GM15510 (cell line): ENCODE results near the gene KNDC1.

Source experiments
- POLR2A ChIP-seq: IDR thresholded peaks from 3 replicates; pipeline ENCODE4 v1.6.1; 2011; ENCODE audit warnings: borderline replicate concordance; ENCODE audit not compliant: insufficient read length; ENCODE audit errors: extremely low read depth

KNDC1 gene

DNA sequence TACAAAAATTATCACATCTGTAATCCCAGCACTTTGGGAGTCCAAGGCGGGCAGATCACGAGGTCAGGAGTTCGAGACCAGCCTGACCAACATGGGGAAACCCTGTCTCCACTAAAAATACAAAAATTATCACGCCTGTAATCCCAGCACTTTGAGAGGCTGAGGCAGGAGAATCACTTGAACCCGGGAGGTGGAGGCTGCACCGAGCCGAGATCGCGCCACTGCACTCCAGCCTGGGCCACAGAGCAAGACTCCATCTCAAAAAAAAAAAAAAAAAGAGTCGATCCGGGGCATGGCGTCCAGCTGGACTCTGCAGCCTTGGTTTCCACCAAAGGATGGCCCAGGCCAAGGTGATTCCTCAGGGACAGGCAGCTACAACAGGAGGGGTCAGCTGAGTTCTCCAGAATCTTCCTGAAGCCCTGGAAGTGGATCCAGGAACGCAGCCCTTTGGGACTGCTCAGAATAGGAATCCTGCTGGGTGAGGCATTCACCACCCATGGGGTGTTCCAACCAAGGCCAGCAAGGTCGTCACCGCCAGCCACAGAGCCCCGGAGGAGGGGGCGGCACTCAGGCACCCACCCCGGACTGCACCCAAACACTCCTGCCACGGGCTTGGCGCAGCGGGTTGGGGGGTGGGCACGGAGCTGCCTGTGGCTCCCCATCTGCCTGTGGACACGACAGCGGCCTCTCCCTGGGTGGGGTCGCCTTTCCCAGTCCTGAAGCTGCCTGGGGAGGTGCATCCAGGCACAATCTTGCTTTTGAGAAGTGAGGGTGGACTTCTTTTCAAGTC is 58.0 kb downstream of the KNDC1 start:
- no peak for TF ChIP-seq POLR2A

DNA sequence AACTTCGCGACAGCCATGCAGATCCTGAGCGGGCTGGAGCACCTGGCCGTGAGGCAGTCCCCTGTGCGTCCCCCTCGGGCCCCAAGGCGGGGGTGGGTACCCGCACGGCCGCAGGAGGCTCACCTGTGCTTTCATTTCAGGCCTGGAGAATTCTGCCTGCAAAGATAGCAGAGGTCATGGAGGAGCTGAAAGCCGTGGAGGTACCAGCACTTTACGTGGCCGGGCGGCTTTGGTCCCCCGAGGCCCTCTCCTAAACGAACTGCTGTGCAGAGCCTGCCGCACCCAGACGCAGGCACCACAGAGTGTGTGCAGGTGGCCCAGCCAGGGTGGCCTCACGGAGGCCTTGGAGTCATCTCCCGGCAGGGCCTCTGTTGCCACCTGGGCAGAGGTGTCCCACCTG is 58.9 kb downstream of the KNDC1 start:
- TF ChIP-seq POLR2A, result no peak

DNA sequence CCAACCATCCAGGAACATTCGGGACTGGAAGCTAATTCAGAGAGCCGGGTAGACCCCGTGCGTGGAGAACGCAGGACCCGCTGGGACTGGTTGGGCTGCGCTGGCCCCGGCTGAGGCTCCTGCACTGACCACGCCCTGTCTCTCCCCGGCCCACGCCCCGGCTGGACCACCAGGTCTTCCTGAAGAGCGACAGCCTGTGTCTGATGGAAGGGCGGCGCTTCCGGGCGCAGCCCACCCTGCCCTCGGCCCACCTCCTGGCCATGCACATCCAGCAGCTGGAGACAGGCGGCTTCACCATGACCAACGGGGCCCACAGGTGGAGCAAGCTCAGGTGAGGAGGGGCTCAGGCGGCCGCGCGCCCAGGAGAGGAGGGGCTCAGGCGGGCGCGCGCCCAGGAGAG is 59.8 kb downstream of the KNDC1 start:
- TF ChIP-seq POLR2A, result no peak

DNA sequence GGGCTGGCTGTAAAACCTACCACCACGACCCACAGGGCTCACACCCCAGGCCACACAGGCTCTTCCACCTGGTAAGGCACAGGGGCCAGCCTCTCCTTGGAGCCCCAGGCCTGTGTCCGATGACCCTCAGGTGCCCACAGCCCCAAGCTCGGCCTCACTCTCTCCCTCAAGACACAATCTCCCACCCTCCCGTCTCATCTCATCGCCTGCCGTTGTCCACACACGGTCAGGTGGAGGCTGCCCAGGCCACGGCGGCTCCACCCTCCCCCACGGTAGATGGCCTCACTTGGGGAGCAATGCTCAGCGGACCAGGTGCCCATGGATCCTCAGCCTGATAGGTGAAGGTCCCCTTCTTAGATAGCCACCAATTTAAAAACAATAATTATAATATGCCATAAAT is 61.3 kb downstream of the KNDC1 start:
- no peak for TF ChIP-seq POLR2A

DNA sequence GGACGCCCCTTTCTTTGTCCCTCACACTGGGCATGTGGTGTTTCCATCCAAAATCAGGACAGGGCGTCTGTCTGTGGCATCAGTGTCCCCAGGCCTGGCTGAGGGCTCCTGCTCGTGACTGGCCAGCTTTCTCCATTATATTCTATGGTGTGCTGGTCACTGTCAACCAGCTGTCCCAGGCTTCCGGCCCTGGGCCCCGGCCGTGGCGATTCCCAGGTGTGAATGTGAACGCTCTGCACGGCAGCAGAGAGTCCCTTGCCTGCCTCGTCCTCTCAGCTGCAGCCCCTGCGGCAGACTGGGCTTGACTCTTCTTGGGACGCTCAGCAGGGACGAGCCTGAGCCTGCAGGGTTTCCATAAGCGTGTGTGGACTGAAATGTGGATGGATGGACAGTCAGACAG is 64.1 kb downstream of the KNDC1 start:
- TF ChIP-seq POLR2A, result no peak

DNA sequence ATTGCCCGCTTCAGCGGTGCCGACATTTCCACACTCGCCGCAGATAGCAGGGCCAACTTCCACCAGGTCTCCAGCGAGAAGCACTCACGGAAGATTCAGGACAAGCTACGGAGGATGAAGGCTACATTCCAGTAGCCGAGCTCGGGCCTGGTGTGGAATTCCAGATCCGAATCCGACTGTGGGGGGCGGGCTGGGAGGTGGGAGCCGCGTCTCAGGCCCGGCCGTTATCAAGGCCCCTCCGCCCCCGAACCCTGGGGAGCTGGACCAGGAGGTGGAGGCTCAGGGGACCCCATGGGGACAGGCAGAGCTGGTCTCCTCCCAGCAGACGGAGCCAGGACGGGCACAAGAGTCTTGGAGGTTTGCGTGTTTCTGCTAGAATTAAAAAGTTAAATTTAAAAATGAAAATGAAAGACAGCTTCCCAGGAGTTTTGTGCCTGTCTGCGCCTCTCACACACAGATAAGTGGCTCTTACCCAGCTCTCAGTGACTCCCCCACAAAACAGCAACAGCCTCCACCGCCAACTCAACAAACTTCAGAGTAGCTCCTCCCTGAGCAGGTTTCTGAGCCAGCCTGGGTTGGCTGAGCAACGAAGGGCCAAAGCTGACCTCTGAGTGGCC is 64.8 kb downstream of the KNDC1 start:
- TF ChIP-seq POLR2A, result no peak

DNA sequence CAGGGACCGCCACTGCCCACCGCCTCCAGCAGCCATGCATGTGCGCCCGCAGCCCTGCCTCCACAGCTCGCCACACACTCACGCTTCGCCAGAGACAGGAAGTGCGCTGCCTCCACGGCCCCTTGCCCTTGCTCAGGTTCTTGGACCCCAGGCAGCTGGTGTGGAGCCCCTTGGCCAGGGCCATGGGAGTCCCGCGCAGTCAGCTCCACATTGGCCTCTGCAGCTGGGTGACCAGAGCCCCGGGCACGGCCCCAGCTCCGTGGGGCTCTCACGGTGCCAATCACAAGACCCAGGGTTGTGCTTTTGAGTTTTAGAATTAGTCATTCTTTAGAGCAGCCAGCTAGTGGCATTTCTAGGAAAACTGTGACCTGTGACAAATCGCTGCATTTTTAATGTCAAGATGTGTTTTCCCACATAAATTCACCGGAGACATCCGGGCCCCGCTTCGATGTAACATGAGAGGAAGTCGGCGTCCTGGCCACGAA is 65.7 kb downstream of the KNDC1 start:
- TF ChIP-seq POLR2A, result no peak

DNA sequence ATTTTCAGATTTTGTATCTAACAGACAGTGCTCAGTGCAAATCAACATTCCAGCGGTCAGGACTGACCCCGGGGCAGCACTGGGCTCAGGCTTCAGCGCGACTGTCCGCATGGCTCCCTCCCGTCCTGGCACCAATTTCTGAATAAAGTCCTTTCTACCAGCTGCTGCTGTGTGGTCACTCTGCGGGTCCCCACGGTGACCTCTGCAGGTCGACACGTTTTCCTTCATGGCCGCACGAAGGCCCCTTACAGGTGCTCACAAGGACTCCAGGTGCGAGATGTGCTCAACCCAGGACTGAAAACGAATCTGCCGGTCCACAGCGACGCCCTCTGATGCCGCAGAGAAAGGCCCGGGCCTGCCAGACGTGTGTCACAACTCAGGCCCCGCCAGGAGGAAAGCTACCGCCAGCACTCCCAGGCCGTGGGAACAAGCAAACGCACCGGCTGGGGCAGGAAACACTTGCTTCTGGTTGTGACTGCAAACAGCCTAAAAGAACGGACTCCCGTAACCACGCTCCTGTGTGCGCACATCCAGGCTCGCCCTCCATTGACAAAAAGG is 66.3 kb downstream of the KNDC1 start:
- no peak for TF ChIP-seq POLR2A

DNA sequence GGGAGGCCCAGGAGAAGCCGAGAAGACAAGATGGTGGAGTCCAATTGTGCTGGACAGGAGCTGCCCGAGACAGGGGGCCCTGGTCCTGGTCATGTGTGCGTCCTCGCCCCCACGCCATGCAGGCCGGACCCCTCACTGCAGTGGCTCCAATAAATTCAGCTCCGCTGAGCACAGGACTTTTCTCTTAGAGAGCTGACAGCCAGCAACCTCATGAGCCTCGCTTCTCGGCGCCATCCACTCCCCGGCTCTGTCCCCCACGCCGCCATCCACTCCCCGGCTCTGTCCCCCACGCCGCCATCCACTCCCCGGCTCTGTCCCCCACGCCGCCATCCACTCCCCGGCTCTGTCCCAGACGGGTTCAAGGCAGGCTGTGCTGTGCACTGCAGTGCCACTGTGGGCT is 67.2 kb downstream of the KNDC1 start:
- TF ChIP-seq POLR2A, result no peak

DNA sequence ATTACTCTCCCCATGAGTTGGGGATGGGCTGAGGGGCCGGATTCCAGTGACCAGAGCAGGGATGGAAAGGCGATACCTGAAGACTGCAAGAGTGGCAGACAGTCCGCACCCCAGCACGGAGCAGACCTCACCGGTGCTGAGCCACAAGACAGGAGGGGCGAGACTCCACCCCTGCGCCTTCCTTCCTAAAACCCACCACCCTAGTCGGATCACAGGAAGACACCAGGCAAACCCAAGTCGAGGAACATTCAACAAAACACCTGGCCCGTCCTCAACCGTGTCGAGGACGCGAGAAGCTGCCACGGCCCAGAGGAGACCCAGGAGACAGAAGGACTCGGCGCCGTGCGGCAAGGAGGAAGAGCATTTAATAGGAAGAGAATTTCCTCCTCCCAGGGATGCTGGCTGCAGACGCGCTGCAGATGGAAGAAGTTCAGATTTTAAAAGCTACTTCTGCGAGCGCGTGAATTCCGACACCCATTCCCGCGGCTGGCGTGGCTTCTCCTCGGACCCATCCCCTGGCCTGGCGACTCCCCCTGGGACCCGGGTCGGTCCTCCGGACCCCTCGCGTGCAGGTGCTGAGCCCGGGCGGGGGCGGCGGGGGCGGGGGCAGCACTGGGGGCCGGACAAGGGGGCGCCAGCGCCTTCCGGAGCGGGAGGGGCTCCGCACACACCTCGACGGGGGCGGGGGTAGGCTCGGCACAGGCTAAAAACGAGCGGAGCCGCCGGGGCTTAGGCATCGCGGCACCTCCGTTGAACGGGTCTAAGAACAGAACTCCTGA is 69.4 kb downstream of the KNDC1 start:
- no peak for TF ChIP-seq POLR2A

DNA sequence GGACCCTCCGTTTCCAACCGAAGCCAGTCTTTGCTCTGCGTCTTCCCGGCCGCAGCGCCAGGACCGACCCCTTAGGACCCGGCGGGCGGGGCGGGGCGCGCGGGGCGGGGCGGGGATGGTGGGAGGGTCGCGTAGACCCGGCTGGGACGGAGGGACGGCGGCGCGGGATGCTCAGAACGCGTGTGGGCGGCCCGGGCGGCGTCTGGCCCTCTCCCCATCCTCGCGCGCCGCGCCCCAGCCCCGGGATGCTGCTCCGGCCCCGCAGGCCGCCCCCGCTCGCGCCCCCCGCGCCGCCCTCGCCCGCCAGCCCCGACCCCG is 70.0 kb downstream of the KNDC1 start, which contains the start of gene UTF1:
Gene UTF1, plus strand, starts transcription at position 174 of the 318 bp plus-strand sequence. Its CDS starts 72 bp downstream, at position 246.
- no peak for TF ChIP-seq POLR2A

DNA sequence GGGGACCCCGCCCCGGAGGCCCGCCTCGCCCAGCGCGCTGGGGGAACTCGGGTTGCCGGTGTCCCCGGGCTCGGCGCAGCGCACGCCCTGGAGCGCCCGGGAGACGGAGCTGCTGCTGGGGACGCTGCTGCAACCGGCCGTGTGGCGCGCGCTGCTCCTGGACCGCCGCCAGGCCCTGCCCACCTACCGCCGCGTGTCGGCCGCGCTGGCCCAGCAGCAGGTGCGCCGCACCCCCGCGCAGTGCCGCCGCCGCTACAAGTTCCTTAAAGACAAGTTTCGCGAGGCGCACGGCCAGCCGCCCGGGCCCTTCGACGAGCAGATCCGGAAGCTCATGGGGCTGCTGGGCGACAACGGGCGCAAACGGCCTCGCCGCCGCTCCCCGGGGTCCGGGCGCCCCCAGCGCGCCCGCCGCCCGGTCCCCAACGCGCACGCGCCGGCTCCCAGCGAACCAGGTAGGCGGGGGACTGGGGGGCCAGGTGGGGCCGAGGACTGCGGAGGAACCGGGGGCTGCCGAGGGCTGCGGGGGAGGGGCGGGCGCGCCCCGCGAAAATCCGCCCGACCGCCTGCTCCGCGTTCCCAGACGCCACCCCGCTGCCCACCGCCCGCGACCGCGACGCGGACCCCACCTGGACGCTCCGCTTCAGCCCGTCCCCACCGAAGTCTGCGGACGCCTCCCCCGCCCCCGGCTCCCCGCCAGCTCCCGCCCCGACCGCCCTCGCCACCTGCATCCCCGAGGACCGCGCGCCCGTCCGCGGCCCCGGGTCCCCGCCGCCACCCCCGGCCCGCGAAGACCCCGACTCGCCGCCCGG is 70.6 kb downstream of the KNDC1 start:
- TF ChIP-seq POLR2A, result no peak

DNA sequence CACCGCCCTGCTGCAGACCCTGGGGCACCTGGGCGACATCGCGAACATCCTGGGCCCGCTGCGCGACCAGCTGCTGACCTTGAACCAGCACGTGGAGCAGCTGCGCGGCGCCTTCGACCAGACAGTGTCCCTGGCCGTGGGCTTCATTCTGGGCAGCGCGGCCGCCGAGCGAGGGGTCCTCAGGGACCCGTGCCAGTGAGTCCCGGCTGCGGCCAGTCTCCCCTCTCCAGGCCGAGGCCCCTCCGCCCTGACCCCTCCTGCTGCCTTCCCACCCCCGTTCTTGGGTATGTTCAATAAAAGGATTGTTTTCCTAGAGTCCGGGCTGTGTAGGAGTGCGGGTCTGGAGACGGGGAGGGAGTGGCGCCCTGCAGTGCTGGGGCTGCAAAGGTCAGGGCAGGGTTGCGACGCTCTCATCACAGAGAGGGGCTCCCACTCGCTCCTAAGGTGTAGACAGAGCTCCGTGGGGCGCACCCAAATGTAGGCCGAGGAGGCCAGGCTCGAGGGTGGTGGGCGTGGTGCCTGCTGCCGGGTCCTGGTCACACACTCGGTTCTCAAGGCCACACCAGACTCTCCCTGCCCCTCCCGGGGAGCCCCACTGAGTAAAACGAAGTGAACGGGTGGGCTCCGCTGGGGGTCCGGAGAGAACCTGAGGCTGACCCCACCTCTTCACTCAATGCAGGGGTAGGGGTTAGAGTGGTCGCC is 71.4 kb downstream of the KNDC1 start:
- TF ChIP-seq POLR2A, result no peak
